ENCODE measurements around the gene THBS3.

- TF ChIP-seq POLR2A (IDR thresholded peaks at IDR 0.05; ENCODE audit: insufficient read depth in 1 of 2, low read depth in 2 of 2, low read length in 2 of 2) (no peak), EP300 (IDR thresholded peaks at IDR 0.05; ENCODE audit: low read depth in 2 of 2, low read length in 2 of 2) (no peak), EP300 (CRISPR knock-in tag; IDR thresholded peaks at IDR 0.05; ENCODE audit: borderline replicate concordance) (no peak), HES4 (CRISPR knock-in tag; IDR thresholded peaks at IDR 0.05; ENCODE audit: borderline replicate concordance) (no peak), ZNF354B (CRISPR knock-in tag; IDR thresholded peaks at IDR 0.05) (no peak), HDAC2 (CRISPR knock-in tag; IDR thresholded peaks at IDR 0.05) (no peak), CTCF (CRISPR knock-in tag; IDR thresholded peaks at IDR 0.05) (no peak), HNRNPK (IDR thresholded peaks at IDR 0.05; ENCODE audit: low read depth, low read length, poor library complexity, severe bottlenecking) (no peak)
Observed at GRCh38 chr1:155195201-155196102, 12.2 kb downstream of the THBS3 start.
